H1 (cell line): ENCODE results near the gene MATR3. TPM values are rescaled to one million over a fixed set of nuclear protein-coding genes. Genes with fewer than 3 reads are reported as not detected.

Experiments
- CTBP2 ChIP-seq: IDR thresholded peaks from 2 replicates; pipeline ENCODE4 v1.7.0; 2011; ENCODE audit warnings: borderline replicate concordance, mild to moderate bottlenecking, moderate library complexity, mixed read lengths, low read length; ENCODE audit not compliant: insufficient read depth, insufficient read length
- EP300 ChIP-seq, 2 experiments: IDR thresholded peaks; 1 replicate in 1 of 2; 2 replicates in 1 of 2; pipeline ENCODE4 v1.6.1; 2011 to 2012; ENCODE audit warnings: low read depth in 2 of 2, low read length in 2 of 2, mild to moderate bottlenecking in 2 of 2, borderline replicate concordance in 1 of 2, inconsistent platforms in 1 of 2, moderate library complexity in 1 of 2
- GABPA ChIP-seq: IDR thresholded peaks from 2 replicates; pipeline ENCODE4 v1.6.1; 2011; ENCODE audit warnings: mild to moderate bottlenecking, low read length, moderate library complexity, borderline replicate concordance; ENCODE audit not compliant: insufficient read depth
- polyA plus RNA-seq, 7 experiments: library from polyadenylated mRNA; depleted of rRNA in 3 of 7; stranded (reverse) in 5 of 7; unstranded in 2 of 7; fragments of >200 nt in 5 of 7; fragments of 200-250 nt in 2 of 7; gene quantifications; 1 replicate in 5 of 7; 2 replicates in 1 of 7; 4 replicates in 1 of 7; pipeline versions ENCODE4 v1.2.1 to v1.2.3, GENCODE V29; 2011 to 2013; ENCODE audit warnings: missing spikeins in 2 of 7, mixed read lengths in 2 of 7
- total RNA-seq: library from RNA; stranded (reverse); fragmentation: NEBNext Ultra II Directional; extraction: Animal tissue kit (Norgen Biotek cat#: 25700); gene quantifications from 2 replicates; pipeline ENCODE4 v1.2.1, GENCODE V29; 2021
- TF ChIP-seq, protein P1 (sequence below): fragments of 300-600 bp; sonication (generic); IDR thresholded peaks from 2 replicates; pipeline ENCODE4 v1.7.1; 2012; ENCODE audit warnings: low read length, moderate library complexity, mild to moderate bottlenecking, inconsistent platforms; ENCODE audit not compliant: insufficient replicate concordance

Gene MATR3
- total and polyA plus RNA-seq, 2 of the 8 experiments (the other 6 are each of a cell fraction or from before 2014, with no cell fraction given): 116 to 389 TPM

DNA sequence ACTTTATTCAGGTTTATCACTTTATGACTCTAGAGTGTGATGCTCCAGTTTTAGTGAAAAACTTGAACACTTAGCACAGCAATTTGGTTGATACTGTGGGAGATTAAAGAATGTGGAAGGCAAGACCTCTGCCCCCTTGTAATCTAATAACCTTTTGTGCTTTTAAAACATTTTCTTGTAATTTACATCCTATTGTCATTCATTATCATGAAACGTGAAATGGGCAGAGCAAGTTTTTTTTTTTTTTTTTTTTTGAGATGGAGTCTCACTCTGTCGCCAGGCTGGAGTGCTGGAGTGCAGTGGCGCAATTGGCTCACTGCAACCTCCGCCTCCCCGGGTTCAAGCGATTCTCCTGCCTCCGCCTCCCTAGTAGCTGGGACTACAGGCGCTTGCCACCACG lies 49.9 kb downstream of the MATR3 start (continued):
- TF ChIP-seq, protein P1, sequence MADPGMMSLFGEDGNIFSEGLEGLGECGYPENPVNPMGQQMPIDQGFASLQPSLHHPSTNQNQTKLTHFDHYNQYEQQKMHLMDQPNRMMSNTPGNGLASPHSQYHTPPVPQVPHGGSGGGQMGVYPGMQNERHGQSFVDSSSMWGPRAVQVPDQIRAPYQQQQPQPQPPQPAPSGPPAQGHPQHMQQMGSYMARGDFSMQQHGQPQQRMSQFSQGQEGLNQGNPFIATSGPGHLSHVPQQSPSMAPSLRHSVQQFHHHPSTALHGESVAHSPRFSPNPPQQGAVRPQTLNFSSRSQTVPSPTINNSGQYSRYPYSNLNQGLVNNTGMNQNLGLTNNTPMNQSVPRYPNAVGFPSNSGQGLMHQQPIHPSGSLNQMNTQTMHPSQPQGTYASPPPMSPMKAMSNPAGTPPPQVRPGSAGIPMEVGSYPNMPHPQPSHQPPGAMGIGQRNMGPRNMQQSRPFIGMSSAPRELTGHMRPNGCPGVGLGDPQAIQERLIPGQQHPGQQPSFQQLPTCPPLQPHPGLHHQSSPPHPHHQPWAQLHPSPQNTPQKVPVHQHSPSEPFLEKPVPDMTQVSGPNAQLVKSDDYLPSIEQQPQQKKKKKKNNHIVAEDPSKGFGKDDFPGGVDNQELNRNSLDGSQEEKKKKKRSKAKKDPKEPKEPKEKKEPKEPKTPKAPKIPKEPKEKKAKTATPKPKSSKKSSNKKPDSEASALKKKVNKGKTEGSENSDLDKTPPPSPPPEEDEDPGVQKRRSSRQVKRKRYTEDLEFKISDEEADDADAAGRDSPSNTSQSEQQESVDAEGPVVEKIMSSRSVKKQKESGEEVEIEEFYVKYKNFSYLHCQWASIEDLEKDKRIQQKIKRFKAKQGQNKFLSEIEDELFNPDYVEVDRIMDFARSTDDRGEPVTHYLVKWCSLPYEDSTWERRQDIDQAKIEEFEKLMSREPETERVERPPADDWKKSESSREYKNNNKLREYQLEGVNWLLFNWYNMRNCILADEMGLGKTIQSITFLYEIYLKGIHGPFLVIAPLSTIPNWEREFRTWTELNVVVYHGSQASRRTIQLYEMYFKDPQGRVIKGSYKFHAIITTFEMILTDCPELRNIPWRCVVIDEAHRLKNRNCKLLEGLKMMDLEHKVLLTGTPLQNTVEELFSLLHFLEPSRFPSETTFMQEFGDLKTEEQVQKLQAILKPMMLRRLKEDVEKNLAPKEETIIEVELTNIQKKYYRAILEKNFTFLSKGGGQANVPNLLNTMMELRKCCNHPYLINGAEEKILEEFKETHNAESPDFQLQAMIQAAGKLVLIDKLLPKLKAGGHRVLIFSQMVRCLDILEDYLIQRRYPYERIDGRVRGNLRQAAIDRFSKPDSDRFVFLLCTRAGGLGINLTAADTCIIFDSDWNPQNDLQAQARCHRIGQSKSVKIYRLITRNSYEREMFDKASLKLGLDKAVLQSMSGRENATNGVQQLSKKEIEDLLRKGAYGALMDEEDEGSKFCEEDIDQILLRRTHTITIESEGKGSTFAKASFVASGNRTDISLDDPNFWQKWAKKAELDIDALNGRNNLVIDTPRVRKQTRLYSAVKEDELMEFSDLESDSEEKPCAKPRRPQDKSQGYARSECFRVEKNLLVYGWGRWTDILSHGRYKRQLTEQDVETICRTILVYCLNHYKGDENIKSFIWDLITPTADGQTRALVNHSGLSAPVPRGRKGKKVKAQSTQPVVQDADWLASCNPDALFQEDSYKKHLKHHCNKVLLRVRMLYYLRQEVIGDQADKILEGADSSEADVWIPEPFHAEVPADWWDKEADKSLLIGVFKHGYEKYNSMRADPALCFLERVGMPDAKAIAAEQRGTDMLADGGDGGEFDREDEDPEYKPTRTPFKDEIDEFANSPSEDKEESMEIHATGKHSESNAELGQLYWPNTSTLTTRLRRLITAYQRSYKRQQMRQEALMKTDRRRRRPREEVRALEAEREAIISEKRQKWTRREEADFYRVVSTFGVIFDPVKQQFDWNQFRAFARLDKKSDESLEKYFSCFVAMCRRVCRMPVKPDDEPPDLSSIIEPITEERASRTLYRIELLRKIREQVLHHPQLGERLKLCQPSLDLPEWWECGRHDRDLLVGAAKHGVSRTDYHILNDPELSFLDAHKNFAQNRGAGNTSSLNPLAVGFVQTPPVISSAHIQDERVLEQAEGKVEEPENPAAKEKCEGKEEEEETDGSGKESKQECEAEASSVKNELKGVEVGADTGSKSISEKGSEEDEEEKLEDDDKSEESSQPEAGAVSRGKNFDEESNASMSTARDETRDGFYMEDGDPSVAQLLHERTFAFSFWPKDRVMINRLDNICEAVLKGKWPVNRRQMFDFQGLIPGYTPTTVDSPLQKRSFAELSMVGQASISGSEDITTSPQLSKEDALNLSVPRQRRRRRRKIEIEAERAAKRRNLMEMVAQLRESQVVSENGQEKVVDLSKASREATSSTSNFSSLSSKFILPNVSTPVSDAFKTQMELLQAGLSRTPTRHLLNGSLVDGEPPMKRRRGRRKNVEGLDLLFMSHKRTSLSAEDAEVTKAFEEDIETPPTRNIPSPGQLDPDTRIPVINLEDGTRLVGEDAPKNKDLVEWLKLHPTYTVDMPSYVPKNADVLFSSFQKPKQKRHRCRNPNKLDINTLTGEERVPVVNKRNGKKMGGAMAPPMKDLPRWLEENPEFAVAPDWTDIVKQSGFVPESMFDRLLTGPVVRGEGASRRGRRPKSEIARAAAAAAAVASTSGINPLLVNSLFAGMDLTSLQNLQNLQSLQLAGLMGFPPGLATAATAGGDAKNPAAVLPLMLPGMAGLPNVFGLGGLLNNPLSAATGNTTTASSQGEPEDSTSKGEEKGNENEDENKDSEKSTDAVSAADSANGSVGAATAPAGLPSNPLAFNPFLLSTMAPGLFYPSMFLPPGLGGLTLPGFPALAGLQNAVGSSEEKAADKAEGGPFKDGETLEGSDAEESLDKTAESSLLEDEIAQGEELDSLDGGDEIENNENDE: no peak
- TF ChIP-seq EP300 (IDR thresholded peaks at IDR 0.05; ENCODE audit: borderline replicate concordance in 1 of 2, low read depth in 2 of 2, low read length in 2 of 2): no peak
- no peak for TF ChIP-seq GABPA
- TF ChIP-seq CTBP2: no peak
